IPS-NIHi7 (cell line): ENCODE data around the gene RPS10.
"Not testable (repeated sequence)": the region's sequence is repeated elsewhere in the genome, so short reads cannot be mapped to it uniquely, and the experiment has no call there.

ENCODE experiments used
- DNase-seq: peaks from one replicate; pipeline ENCODE4 v3.0.0; 2012; ENCODE audit warnings: mixed read lengths; ENCODE audit errors: extremely low spot score

The RPS10 gene

DNA sequence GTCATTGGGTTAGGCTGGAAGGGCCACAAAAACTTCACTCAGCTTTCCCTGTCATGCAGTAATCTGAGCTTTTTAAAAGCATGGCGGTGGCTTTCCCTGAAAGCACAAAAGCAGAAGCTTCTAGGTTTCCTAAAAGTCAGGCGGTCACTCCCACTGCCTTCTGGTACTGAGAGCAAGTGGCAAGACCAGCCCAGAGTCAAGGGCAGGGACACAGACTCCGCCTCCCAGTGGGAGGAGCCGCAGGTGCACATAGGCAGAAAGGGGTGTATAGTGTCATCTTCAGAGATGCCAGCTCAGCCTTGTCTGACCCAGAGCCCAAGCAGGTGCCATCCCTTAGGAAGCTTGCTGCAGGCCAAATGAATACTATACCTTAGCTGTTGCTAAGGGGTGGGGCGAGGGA, 22.0 kb upstream of the RPS10 start:
- peak; percentile 73 for DNase-seq

DNA sequence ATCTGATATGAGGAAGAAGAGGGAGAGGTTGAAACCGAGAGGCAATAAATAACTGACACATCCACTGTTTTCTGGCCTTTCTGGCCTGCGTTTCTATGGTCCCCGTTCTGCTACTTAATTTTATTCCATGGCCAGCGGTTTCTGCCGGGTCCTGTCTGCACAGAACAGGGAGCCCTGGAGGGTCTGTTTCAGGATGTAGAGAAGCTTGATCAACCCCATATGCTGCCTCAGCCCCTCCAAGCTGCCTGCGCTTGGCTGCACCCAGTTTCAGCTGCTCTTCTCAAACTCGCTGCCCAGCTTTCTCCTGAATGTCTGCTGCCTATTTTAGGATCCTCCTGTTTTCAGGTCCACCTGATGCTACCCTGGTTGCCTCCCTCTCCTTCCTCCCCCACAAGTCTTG, 21.5 kb upstream of the RPS10 start:
- no peak for DNase-seq

DNA sequence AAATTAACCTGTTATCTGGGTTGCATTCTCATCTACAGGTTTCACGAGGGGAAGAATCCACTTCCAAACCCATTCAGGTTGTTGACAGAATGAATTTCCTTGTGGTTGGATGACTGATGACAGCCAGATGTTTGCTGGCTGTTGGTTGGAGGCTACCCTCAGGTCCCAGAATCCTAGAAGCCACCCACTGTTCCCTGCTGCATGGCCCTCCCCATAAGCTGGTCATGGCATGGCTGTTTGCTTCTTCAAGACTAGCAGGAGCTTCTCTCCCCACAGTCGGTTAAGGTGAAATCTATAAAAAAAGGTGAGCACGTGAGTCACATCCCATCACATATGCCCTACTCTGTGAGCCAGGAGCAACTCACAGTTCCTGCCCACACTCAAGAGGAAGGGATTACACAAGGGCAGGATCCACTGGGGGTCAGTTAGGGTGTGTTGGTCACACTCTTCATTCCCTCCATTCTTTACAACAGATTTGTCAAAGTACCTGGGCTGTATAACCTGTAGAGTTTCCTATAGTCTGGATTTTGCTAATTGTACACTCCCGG, 19.5 kb upstream of the RPS10 start:
- no peak for DNase-seq

DNA sequence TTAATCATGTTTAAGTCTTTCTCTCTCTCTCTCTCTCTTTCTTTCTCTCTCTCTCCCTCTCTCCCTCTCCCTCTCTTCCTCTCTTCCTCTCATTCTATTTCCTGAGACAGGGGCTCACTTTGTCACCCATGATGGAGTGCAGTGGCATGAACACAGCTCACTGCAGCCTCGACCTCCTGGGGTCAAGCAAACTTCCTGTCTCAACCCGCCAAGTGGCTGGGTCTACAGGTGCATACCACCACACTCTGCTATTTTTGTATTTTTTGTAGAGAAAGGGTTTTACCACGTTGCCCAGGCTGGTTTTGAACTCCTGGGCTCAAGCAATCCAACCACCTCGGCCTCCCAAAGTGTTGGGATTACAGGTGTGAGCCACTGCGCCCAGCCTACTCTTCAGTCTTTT, 15.7 kb upstream of the RPS10 start:
- no peak for DNase-seq

DNA sequence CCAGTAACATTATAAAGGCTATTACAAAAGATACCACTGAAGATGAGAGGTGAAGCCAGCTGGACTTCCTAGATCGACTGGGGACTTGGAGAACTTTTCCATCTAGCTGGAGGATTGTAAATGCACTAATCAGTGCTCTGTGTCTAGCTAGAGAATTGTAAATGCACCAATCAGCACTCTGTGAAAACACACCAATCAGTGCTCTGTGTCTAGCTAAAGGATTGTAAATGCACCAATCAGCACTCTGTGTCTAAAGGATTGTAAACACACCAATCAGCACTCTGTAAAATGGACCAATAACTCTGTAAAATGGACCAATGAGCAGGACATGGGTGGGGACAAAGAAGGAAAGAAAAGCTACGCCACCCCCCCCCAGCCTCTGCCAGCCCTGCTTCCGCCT, 13.6 kb upstream of the RPS10 start:
- DNase-seq = no peak

DNA sequence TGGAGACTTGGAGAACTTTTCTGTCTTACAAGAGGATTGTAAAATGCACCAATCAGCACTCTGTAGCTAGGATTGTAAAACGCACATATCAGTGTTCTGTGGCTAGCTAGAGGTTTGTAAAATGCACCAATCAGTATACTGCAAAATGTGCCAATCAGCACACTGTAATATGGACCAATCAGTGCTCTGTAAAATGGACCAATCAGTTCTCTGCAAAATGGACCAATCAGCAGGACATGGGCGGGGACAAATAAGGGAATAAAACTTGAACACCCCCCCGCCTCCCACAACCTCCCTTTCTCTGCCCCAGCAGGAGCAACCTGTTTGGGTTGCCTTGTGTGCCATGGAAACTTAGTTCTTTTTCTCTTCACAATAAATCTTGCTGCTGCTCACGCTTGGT, 12.8 kb upstream of the RPS10 start:
- DNase-seq = no peak

DNA sequence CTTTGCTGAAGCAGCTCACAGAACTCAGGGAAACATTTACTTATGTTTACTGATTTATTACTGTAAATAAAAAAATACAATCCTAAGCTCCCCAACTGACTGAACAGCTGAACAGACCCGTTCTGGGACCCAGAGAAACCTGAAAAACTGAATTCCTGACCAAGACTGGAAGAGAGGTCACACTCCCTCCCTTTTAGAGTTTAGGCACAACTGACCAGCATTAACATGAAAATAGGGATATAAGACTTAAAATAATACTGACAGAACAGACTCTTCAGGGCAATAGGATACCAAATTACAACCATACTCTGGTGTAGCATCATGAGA, 11.7 kb upstream of the RPS10 start:
- DNase-seq = no peak

DNA sequence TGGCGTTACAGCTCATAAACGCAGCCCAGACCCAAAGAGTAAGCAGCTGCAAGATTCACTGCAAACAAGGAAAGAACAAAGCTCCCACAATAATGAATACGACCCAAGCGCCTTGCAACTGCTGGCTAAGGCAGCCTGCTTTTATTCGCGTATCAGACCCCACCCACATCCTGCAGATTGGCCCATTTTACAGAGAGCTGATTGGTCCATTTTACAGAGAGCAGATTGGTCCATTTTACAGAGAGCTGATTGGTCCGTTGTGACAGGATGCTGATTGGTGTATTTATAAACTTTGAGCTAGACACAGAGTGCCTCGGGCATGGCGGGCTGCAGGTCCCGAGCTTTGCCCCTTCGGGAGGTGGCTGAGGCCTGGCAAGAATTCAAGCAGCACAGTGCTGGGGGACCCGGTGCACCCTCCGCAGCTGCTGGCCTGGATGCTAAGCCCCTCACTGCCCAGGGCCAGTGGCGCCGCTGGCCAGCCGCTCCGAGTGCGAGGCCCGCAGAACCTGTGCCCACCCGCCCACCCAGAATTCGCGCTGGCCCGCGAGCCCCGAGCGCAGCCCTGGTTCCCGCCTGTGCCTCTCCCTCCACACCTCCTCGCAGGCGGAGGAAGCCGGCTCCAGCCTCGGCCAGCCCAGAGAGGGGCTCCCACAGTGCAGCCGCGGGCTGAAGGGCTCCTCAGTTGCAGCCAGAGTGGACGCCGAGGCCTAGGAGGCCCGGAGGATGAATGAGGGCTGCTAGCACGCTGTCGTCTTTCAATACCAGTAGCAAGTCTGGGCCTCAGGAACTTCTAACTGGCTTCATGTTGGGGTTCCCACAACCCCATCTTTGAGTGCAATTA, 11.2 kb upstream of the RPS10 start:
- no peak for DNase-seq

DNA sequence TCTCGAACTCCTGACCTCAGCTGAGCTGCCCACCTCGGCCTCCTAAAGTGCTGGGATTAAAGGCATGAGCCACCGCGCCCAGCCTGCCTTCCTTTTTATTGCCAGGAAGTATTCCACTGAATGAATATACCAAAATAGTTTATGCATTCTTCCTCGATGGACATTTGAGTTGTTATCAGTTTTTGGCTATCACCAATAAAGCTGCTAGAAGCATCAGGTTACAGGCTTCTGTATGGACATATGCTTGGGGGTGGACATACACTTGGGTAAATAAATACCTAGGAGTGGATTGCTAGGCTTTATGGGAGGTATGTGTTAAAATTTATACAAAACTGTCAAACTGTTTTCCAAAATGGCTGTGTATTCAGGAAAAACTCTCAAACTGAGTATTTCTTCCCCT, 10.0 kb upstream of the RPS10 start:
- DNase-seq = no peak

DNA sequence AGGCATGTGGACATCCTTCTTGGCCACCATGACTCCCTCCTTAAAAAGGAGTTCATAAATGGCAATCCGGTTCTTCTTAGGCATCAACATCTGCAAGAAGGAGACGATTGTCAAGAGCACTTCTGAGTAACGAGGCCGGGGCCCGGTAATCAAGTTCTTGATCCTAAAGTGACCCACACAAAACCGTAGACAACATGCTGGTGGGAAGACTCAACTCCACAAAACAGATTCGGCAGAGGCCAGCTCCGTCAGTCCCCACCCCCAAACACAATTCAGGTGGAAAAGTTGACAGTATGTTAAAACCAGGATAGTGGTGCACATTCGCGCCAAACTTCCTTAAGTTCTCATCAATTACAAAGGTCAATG, 754 bp downstream of the RPS10 start:
- DNase-seq = no peak

DNA sequence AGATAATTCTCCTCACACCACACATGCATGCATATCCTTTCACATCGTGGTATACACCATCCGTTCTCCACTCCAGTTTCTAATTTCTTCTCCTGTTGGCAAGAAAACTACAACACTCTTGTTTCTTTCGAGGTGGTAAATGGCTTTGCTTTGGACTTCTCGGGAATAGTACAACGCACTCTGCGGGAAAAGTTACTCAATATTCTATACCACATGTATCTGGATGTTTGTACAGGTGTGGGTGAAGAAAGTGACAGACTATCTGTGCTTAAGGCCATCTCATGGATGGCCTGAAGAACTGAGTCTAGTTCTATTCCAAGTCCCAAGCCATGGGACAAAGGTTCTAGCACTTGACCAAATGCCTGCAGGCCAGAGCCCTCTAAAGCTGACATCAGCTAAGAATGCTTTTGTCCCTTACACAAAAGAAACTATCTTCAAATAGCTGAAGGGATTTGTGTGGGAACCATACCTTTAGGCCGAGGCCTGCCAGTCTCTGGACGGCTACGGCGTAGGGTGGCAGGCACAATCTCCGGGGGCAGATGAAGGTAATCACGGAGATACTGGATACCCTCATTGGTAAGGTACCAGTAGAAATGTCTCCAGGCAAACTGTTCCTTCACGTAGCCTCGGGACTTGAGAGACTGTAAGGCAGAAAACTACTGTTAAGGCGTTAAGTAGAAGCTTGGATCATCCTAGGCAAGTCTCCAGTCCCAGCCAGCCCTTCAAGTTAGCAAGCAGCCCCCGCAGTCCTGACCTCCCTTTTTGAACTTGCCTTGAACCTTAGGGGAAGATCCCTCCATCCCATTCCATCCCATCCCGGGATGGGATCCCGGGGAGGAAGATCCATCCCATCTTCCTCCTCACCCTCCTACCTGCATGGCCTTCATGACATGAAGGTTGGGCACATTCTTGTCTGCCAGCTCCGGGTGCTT, 1.4 kb downstream of the RPS10 start:
- no peak for DNase-seq

DNA sequence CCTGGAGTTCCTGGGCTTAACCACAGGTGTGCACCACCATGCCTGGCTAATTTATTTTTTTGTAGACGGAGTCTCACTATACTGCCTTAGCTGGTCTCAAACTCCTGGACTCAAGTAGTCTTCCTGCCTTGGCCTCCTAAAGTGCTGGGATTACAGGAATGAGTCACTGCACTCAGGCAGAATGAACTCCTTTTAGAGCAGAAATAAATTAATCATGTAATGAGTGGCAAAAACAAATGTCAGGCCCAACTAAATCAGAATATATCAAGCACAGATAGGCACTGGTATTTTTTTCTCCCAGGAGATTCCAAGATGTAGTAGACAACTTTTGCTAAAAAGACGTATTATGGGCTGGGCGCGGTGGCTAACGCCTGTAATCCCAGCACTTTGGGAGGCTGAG, 2.6 kb downstream of the RPS10 start:
- no peak for DNase-seq

DNA sequence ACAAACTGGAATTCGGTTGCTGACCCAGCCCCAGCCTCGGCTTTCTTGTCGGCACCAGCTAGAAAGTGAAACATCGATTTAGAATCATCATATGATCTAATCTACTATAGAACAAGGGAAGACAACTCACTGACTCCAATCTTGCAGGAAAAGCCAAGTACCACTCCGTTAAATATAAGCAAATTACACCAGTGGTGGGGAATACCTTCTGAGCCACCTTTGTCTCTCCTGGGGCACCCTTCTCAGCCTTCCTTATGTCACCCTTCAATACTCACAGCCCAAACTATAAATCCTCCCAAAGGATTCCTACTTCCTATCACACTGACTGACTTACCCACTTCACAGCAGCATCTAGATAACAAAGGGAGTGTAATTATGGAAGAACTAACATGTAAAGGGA, 7.5 kb downstream of the RPS10 start:
- DNase-seq = no peak

DNA sequence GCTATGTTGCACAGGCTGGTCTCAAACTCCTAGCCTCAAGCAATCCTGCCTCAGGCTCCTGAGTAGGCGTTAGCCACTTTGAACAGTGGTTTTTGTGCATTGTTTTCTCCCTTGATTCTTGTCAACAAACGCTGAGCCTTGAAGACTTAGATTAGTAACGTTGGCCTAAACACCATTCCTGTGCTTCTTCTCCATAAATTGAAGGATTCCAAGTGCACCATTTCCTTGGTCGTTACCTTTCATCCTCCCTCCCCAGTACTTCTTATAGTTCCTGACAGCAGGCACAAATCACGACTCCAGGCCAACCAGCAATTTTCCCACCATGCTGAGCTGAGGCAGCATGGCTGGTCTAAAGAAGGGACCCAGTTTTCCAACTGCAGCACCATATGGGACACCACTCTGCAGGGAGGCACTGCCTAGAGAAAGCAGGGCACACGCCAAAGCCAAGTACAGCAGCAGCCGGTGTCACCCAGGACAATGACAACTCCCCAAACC, 8.9 kb downstream of the RPS10 start:
- DNase-seq = no peak

DNA sequence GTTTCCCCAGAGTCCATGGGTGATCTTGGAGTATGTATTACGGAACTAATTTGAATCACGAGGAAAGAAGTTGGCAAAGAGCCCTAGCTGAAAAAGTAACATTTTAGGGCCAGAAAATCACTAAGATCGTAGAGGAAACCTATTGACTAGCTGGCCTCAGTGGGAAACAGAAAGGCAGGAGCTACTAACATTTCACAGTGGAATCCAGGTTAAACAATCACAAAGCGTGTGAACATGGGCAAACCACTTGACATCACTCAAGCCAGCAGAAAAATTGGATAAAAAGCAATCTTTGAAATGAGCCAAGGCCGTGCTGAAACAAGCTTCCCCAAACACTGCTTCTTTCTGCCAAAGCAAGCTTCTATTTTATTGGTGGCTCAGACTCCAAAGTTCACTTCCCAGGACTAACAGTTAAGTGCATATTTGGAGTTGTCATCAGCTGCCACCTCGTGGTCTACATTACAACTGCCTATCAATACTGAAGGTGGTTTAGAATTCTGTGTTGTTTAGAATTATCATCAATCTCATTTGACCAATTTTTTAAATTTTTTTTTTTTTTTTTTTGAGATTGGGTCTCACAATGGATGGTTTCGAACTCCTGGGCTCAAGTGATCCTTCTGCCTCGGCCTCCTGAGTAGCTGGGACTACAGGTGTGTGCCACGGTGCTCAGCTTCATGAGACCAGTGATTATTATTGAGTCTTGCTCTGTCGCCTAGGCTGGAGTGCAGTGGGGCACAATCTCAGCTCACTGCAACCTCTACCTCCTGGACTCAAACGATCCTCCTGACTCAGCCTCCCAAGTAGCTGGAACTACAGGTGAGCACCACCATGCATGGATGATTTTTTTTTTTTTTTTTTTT, 10.6 kb downstream of the RPS10 start:
- DNase-seq = peak; percentile 36

DNA sequence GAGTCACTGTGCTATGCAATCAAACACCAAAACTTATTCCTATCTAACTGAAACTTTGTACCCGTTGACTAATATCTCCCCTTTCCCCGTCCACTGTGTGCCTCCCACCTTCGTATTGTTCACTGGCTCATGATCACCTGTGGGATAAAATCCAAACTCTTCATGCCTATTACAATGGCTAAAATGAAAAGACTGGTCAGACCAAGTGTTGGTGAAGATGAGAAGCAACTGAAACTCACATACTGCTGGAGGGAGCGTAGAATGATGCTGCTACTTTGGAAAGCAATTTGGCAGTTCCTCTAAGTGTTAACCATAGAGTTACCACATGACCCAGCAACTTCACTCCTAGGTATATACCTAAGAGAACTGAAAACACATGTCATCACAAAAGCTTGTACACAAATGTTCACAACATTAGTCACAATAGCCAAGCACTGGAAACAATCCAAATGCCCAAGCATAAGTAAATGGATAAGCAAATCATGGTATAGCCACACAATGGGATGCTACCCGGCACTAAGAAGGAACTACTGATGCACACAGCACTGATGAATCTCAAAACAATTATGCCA, 13.1 kb downstream of the RPS10 start:
- DNase-seq = no peak

DNA sequence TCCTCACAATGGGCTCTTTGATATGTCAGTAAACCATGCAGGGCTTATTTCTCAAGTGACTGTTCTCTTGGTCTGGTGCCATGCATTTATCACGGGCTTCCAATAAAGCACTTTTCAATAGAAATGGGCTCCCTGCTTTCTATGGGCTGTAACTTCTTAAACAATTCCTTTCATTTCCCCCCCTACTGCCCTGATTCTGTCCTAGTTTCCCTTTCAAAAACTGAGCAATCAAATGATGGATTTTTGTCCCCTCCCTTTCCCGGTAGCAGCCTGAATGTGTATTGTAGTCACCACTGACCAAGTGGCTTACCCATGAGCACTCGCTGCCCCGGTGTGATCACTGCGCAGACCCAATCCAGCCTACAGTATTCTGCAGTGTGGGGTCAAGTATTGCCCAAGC, 13.9 kb downstream of the RPS10 start:
- DNase-seq = no peak

DNA sequence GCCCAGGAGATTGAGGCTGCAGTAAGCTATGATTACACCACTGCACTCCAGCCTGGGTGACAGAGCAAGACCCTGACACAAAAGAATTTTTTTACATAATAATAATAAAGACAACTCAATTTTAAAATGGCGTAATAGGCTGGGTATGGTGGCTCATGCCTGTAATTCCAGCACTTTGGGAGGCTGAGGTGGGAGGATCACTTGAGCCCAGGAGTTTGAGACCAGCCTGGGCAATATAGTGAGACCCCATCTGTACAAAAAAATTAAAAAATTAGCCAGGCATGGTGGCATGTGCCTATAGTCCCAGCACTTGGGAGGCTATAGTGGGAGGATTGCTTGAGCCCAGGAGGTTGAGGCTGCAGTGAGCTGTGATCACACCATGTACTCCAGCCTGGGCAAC, 18.0 kb downstream of the RPS10 start:
- not testable (repeated sequence) for DNase-seq

DNA sequence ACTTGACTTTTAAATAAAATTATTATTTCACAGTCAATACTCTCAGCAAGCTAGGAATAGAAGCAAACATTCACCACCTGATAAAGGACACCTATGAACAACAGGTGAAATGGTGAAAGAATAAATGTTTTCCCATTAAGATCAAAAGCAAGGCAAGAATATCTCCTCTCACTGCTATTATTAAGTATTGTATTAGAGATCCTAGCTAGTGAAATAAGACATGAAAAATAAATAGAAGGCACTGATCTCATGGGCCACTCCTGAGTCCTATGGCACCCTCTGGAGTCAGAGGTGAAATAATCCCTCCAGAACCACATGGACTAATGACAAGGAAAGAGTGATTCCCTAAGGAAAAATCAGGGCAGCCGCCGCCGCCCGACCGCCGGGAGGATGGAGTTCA, 29.4 kb downstream of the RPS10 start:
- no peak for DNase-seq

DNA sequence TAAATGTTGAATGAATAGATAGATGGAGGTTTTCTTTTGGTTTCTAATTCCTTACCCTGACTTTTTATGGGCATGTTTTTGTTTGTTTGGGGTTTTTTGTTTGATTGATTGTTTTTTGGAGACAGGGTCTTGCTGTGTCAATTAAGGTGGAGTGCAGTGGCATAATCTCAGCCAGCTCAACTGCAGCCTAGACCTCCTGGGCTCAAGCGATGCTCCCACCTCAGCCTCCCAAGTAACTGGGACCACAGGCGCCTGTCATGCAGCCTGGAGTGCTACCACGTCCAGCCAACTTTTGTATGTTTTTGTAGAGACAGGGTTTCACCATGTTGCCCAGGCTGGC, 31.9 kb downstream of the RPS10 start:
- DNase-seq = no peak

DNA sequence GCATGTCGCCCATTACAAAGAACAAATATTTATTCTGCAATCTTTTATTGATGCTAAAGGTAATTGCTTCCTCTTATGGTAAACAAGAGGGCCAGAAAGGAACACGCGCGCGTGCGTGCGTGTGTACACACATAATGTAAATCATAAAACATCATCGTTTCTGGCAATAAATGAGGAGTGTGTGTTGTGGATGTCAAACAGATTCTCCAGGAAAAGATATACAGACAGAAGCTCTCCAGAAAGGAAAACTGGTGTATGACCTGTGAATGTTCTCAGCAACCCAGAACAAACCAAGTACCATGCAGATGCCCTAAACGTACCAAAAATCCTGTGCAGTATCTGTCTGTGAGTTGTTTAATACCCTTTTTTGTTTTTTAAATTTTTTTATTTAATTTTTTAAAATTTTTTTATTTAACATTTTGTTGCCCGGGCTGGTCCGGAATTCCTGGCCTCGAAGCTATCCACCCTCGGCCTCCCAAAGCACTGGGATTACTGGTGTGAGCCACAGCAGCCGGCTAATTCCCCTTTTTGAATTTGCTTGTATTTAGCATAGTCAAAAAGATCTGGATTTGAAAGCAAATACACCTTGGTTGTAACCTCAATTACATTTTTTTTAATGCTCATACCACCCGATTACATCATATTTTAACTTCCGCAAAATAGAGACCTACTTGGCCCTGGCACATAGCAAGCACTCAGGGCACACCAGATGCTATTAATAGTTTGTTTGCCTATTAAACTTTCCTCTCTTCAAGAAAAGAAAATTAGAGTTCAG, 32.5 kb downstream of the RPS10 start:
- DNase-seq = no peak
